Measurements from ENCODE around the gene C3orf22. TPM values are rescaled to one million over a fixed set of nuclear protein-coding genes. Genes with fewer than 3 reads are reported as not detected.

C3orf22 gene
- total RNA-seq, 1 donor from 2014 or later, result not detected

DNA sequence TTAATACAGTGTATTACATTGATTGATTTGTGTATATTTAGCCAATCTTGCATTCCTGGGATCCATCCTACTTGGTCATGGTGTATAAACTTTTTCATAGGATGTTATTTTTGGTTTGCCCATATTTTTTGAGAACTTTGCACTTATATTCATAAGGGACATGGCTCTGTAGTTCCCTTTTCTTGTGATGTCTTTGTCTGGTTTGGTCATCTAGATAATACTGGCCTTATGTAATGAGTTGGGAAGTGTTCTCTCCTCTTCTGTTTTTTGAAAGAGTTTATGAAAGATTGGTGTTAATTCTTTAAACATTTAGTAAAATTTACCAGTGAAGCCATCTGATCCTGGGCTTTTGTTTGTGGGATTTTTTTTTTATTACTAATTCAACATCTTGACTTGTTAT, 25.2 kb downstream of the C3orf22 start:
- DNase-seq (no peak), ATAC-seq (no peak)
- intact Hi-C loops (cut with micrococcal nuclease), result no loop called here

DNA sequence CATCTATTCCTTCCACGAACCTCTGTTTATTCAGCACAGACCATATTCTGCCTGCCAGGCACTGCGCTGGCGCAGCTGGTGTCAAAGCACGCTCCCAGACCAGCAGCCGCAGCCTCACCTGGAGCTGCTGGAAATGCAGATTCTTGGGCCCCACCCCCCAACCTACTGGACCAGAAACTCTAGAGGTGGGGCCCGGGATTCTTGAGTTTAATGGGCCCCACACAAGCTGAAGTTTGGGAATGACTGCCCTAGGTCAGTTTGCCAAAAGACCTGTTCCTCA, 27.7 kb downstream of the C3orf22 start:
- DNase-seq, result peak; percentile 20
- no peak for ATAC-seq
- intact Hi-C loops (cut with micrococcal nuclease), result no loop called here

DNA sequence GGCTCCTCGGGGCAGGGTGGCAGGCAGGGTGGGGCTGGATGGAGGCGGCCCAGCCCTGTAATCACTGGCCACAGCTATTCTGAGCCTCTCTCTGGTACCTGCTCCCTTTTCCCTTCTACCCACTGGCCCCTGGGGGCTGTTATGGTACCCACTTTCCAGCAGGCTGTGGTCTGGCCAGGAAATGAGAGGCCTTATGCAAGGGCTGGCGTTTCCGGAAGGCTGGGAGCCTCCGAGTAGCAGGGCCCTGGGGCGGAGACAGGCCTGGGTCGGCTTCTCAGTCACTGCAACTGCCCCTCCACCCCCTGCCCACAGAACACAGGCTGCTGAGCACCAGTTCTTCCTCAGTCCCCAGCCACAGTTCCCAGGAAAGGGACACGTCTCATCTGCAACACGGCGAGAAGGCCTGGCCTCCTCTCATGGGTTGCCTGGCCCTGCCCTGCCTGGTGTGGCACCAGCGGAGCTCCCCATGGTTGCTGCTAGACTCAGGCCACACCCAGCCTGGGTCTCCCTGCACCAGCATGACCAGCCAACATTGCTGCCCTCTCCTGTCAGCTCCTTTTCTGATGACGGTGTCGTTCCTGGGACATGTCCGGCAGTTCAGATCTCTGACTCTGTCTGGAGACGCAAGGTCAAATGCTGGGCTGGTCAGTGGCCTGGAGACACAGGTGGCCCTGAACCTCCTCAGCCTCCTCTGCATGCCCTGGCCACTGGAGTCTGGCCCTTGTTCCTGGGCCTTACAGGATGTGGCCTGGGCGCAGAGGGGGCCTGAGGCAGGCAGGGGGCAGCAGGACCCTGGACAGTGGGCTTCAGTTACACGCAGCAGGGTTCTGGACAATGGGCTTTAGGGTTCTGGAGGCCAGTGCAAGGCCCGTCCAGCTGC, 28.3 kb downstream of the C3orf22 start:
- ATAC-seq, result peak; percentile 62
- peak; percentile 67 for DNase-seq
- intact Hi-C loops (cut with micrococcal nuclease), result no loop called here

DNA sequence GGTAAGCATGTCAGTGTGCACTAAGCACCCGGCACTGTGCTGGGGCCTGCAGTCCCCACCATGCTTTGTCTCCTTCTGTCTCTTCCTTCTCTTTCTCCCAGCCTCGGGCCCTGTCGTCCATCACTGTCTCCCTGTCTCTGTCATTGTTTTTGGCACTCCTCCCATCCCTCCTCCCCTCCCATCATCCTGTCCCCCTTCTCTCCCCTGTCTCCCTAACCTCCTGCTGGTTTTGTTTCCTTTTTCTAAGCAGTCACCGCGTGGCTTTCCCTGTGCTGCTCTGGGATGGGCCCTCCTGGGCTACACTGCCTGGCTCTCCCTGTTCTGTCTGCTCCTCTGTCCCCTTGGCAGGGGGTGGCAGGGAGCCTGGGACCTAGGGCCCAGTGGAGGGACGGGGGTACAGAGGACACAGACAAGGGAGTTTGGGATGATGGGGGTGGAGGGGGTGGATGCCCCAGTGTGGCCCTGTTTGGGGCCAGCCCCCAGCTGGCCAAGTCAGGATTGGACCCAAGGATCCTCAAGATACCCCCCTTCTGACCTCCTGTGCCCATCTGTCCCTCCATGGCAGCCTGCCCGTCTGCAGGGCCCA, 29.1 kb downstream of the C3orf22 start:
- ATAC-seq (no peak), DNase-seq (peak; percentile 10)
- intact Hi-C loops (cut with micrococcal nuclease), result no loop called here

DNA sequence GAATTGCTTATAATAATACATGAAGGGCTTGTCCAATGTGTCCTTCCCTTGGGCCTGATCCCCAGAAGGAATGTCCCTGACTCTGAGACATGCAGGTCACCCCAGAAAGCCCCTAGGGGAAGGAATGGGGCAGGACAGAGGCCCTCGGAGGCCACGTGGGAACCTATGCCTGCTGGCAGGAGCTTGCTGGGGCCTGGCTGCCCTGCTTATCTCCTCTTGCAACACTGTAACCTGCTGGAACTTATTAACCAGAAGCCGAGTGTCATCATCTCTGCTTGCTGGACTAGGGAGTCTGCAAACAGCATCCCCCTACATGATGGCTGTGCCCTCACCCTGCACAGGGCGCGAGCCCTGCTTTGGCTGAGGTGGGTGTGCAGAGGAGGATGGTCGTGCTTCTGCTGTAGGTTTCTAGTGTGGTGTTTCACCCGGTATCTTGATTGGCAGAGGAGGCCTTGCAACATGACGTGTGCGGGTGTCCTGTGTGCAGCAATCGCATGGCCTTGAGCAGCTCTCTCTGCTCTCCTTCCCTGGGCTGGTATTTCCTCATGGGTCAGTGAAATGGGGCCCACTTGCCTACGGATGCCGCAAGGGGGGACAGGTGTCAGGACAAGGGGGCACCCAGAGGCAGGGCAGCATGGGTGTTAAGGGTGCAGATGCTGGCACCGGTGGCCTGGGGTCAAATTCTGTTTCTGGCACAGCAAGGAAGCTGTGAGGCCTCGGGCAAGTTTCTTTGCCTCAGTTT, 29.8 kb downstream of the C3orf22 start:
- DNase-seq, result peak; percentile 57
- peak; percentile 66 for ATAC-seq
- intact Hi-C loops (cut with micrococcal nuclease), result no loop called here

DNA sequence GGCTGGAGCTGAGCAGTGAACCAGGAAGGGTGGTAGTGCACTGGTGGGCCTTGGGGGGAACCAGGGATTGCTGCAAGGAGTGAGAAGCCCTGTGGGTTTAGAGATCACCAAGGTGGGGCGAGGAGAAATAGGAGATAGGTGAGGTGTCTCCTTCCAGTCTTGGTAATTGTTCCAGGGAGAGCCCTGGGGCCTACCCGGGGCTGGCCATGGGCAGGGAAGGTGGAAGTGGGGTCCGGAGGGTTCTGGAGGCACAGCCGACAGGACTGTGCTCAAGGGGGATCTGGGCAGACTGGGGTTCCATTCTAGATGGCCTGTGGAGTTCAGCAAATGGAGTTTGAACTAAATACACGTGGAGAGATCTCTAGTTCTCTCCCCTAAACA, 30.3 kb downstream of the C3orf22 start:
- ATAC-seq (no peak), DNase-seq (no peak)
- intact Hi-C loops (cut with micrococcal nuclease), result no loop called here

DNA sequence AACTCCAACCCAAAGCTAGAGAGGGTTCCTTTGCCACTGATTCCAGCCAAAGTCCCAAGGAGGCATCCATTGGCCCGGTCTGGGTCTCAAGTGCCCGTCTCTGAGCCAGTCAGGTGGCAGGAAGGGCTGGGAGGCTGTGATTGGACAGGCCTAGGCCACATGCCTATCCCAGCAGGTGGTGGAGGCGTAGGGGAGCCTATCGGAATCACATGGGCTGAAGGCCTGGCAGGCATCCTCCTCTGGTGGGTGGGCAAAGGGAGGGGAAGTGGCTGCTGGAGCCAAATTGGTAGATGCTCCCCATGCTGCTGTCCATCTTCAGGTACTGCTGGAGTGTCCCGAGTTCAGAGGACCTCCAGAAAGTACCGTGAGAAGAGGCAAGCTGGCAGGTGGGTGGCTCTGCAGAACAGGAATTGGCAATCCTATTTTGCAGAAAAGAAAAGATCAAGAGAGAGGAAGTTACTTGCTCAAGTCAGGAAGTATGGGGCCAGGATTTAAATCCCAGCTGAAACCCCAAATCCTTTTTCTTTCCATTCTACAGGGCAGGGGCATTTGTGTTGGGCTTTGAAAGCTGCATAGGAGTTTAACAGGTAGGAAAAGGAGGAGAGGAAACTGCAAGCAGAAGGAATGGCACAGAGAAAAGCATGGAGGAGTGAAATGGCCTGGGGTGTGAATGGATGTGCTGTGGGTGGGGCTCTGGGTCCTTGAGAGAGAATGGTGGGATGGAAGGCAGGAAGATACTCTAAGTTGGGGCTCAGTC, 31.1 kb downstream of the C3orf22 start:
- intact Hi-C loops (cut with micrococcal nuclease), result no loop called here
- ATAC-seq, result no peak

DNA sequence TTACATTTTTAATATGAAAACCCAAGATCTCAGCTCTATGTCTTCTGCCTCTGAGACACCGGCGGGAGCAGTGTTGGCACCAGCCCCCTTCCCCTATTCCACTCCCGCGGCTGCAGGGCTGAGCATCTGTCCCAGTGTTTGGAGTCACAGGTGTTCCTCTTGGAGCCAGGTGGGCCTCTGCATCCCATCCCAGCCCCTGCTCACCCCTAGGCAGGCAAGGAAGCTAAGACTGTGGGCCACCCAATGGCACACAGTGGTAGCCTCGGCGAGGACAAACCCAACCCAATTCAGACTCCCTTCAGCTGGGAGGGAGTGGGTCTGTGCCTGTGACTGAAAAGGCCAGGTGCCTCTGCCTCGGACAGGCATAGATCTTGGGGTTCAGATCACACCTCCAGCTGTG, 31.7 kb downstream of the C3orf22 start:
- DNase-seq (no peak), ATAC-seq (no peak)
- intact Hi-C loops (cut with micrococcal nuclease), result no loop called here

More for the DNA sequence above, 31.1 kb downstream of the C3orf22 start:
- no peak for DNase-seq

DNA sequence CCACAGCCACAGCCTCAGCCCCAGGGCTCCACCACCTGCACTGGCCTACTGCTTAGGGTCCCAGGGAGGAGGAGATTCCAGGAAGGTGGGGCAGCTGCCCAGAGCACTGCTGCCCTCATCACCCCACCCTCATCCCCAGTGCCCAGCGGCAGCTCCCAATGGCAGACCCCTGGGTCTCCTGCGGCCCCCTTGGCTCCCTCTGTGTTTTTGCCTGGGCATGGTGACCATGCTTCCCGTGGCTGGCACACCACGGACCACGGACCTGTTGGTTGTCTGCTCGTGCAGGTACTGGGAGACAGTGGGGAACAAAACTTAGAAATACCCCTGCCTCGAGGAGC, 32.1 kb downstream of the C3orf22 start:
- ATAC-seq (no peak), DNase-seq (no peak)
- intact Hi-C loops (cut with micrococcal nuclease), result no loop called here

DNA sequence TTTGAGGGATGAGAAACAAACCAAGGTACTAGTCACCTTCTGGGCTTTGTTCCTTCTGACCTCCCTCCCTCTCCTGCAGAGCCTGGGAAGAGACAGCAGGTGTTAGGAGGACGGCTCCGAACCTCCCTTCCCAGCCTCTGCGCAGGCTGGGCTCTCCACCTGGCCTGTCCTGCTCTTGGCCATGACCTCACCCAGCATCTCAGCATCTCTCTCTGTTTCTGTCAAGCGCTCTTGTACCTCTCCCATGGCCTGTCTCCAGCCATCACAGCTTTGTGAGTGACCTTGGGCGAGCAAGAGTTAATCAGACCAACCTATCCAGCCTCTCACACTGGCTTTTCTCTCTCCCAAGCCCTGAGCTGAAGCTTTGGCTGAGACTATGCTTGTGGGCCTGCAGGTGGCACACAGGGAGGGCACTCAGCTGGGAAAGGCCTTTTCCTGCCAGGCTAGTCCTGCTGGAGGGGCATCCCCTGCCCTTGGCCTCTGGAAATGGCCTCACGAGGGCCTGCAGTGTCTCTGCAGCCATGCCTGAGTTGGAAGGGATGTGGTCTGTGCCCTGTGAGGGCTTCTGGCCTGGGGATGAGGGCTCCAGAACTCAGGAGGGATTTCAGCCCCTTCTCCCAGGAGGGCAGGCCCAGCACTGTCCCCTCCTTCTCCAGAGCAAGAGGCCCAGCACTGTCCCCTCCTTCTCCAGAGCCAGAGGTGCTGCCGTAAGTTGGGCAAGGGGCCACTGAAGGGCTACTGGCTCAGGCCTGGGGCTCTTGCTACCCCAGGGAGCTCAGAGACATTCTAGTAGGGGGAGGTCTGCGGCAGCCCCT, 32.7 kb downstream of the C3orf22 start:
- intact Hi-C loops (cut with micrococcal nuclease), result no loop called here
- DNase-seq (no peak), ATAC-seq (no peak)

DNA sequence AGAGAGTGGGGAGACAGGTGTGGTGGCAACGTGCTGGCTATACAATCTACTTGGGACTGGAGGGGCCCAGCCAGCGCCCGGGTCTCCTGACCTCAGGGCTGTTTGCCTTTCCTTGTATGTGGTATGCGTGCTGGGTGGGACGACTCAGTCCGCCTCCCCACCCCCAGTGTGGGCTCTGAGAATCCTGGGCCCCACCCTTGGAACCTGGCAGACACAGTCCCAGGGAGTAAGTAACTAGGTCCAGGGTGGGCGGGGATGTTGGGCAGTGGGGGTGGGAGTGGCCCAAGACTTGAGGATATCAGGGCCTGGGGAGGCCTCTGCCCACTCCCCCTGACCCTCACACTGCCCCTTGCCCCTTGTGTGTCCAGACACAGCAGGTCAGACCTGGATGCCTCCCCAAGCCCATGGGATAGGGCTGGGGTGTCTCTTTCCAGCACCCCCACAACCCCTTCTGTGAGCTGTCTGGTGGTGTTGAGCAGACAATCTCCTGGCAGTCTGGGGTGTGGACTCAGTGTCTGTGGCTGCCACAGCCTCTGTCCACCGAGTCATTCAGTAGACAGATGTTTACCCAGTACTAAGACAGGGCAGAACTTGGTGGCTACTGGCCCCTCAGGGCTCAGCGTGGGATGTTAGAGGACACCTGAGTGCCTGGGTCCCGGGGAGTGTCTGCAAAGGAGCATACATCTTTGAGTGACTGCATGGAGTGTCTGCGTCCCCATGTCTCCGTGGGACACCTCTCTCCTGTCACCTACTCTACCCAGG, 33.5 kb downstream of the C3orf22 start:
- ATAC-seq, result no peak
- DNase-seq, result no peak
- intact Hi-C loops (cut with micrococcal nuclease), result no loop called here

DNA sequence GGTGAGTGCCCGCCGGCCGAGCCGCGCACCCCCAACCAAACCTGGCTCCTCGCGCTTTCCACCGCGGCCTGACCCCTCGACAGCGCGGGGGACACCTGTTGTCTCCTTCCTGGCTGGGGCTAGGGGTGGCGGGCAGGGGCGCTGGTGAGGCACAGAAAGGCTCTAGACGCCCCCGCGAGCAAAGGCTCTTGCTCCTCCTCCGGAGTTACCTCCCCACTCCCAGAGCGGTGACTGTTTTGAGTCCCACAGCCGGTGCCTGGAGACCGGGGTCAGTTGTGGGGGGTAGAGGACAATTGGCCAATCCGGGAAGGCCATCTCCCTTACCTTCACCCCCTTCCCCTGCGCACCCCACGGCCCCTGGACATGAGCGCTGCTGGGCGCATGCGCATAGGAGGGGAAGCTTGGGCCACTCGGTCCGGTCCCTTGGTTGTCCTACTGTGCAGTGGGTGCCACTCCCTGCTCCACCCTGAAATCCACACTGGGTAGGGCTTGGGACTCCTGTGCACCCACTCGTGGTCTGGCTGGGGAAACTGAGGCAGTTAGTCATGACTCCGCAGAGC, 34.2 kb downstream of the C3orf22 start:
- DNase-seq (peak; percentile 61), ATAC-seq (peak; percentile 19)
- intact Hi-C loops (cut with micrococcal nuclease), result no loop called here

DNA sequence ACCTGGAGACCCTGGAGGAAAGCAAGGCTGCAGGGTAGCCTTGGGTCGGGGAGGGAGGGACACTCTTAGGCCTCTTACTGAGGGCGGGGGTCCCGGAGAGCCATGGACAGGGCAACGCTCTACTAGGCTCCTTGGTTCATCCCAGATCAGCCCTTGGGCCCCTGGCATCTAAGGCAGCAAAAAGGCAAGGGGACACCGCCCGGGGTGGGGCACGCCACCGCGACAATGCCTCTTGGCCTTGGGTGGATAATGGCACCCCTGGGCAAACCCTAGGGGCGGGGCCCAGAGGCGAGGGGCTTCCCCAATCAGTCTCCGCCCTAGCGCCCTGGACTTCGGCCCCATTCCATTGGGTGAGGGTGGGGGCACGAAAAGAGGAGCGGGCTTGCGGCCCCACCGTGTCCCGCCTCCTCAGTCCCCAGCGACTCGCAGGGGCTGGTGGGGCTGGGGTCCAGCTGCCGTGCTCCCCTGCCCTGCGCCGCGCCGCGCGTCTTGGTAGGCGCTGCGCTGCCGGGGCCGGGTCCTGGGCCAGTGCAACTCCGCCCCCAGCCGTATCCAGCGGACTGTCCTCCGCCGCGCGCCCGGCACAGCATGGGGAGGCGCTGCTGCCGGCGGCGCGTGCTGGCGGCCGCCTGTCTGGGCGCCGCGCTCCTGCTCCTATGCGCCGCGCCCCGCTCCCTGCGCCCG, 34.8 kb downstream of the C3orf22 start, which contains the start of gene CHST13:
Gene CHST13, plus strand, starts transcription at position 411 of the 684 bp plus-strand sequence. Its CDS starts 178 bp downstream, at position 589.
- ATAC-seq, result peak; percentile 87
- intact Hi-C loops (cut with micrococcal nuclease), result no loop called here
- peak; percentile 75 for DNase-seq

DNA sequence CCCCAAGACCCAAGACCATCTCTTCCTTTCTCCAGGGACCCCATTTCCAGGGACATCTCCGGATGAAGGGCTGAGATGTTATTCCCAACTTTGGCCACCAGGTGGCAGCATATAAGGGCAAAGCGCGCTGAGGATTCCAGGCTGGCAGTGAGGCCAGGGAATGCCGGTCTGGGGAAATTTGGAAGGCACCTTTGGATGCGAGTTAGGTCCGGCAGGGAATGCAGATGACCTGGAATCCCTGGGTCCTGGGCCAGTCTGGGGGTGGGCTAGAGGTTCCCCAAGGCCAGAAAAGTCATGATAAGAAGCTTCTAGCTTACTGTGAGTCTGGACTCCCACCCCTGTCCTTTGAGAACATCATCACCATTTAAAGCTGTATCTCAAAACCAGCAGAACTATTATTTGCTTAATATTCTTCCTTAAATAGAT, 36.4 kb downstream of the C3orf22 start:
- peak; percentile 59 for DNase-seq
- ATAC-seq, result peak; percentile 51
- intact Hi-C loops (cut with micrococcal nuclease), result no loop called here

DNA sequence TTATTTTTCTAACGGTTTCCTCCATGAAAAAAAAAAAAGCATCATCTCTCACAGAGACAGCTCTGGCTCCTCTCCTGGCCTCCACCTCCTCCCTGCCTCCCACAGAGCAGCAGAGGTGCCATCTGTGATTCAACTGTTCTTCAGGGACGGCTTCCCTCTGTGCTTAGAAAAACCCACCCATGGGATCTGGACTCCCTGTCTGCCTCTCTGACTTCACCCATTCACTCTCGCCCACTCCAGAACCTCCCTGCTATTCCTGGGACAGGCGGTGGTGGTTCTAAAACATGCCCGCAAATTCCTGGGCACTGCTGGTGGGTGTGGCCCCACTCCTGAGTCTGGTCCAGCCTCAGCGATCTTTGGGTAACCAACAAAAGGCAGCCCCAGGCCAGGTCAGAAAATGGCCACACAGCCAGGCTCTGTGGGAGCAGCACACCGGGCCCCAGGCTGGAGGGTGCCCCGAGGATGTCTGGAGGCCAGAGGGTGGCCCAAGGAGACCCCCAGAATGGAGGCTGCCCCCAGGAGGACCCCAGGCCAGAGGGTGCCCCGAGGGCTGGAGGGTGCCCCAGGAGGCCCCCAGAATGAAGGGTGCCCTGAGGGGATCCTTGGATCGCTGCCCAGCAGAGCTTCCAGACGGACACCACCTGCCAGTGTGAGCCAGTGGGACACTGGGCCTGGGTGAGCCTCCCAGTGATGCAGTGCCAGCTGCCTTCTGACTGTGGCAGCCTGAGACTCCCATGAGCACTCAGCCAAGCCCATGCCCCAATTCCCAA, 37.4 kb downstream of the C3orf22 start:
- DNase-seq, result no peak
- ATAC-seq, result no peak
- intact Hi-C loops (cut with micrococcal nuclease), result no loop called here

All from left ventricle myocardium superior (tissue), 1 donor.